DMS153 treated with DMSO at 0.1 percent for 48 hours (cell line): ENCODE data around the gene SMC5.

ENCODE experiments used
- DNase-seq: peaks from one replicate; lab custom pipeline; 2025; ENCODE audit not compliant: unreplicated experiment; lab: John Stamatoyannopoulos, UW

Gene SMC5

GRCh38 chr9:70403166-70403565 lies 144.4 kb downstream of the SMC5 start:
- no peak for DNase-seq

GRCh38 chr9:70403618-70404025 lies 144.8 kb downstream of the SMC5 start:
- DNase-seq = no peak

GRCh38 chr9:70404261-70404660 lies 145.5 kb downstream of the SMC5 start:
- no peak for DNase-seq
